ENCODE measurements around the gene P3H3. TPM values are rescaled to one million over a fixed set of nuclear protein-coding genes. Genes with fewer than 3 reads are reported as not detected.

P3H3 gene
- total and polyA plus RNA-seq, 9 of the 15 experiments (the other 6 are each of a cell fraction or from before 2014, with no cell fraction given), result 0.03 to 15.0 (median 4.8) TPM

- H2AFZ ChIP-seq (ENCODE audit: low read depth, low read length), result no peak overlapping the region
- H3K27ac ChIP-seq (ENCODE audit: extremely low read depth, low read depth, low read length), result no peak overlapping the region
- H3K4me1 ChIP-seq (replicated peaks in 1 of 2; ENCODE audit: control insufficient read depth in 2 of 2, insufficient read depth in 2 of 2, low read length in 2 of 2), result peaks cover 14 to 39% of the 10 kb centered on the region in 2 experiments; a peak in 4 of 5 replicates
- H3K36me3 ChIP-seq (ENCODE audit: control insufficient read depth, insufficient read depth, low read length), result no peaks in the 10 kb centered on the region
- H3K4me3 ChIP-seq, result no peak overlapping the region
- BruUV-seq (replicated peaks), result no TSS peak
- H3K9me3 ChIP-seq (replicated peaks; ENCODE audit: control insufficient read depth, insufficient read depth, low read depth, low read length), result no peaks in the 10 kb centered on the region
- H3K79me2 ChIP-seq (ENCODE audit: control insufficient read depth, insufficient read depth, low read length), result peaks cover 5% of the 10 kb centered on the region; the same call in 2 of the 3 replicates
- WGBS (ENCODE audit: insufficient coverage, low coverage, missing lambda C conversion rate), result 24% methylated on average over 4 of the region's 12 CpGs
- no peak for FAIRE-seq
- POLR2A ChIA-PET, result interaction anchor here (0.5 to 1.0 kb wide), 2 partner anchors 10 to 42 kb away, joined by 3 read pairs; no protein-coding TSS in a partner anchor
- no peaks in the 10 kb centered on the region for H4K20me1 ChIP-seq (replicated peaks; ENCODE audit: control insufficient read depth, insufficient read depth, low read length)
- no peak overlapping the region for H3K9ac ChIP-seq (ENCODE audit: insufficient read depth in 1 of 2, low read depth in 2 of 2, low read length in 2 of 2)
- H3K27me3 ChIP-seq (ENCODE audit: control insufficient read depth in 2 of 2, insufficient read depth in 2 of 2, low read length in 2 of 2), result peaks cover 0 to 4% of the 10 kb centered on the region in 2 experiments; a peak in 2 of 5 replicates
- no peak overlapping the region for H3K4me2 ChIP-seq (ENCODE audit: insufficient read depth, low read length)
- in situ Hi-C loops (cut with MboI), result no loop called here
- no peaks in the 10 kb centered on the region for H3K9me1 ChIP-seq (ENCODE audit: control insufficient read depth, insufficient read depth, low read length)
- CTCF ChIA-PET (ENCODE audit: low intra/inter-chr PET ratio), result interaction anchor here (1.3 kb wide), 1 partner anchor 70 kb away, joined by 3 read pairs; no protein-coding TSS in a partner anchor
- intact Hi-C loops (cut with micrococcal nuclease), result loop anchor here (10.0 kb wide), 2 partner anchors 209 to 269 kb away; partner anchors contain the start of gene IFFO1
- no peak for ATAC-seq
- DNase-seq (ENCODE audit: extremely low read depth in 1 of 4, low spot score in 3 of 4), result no peak
- TF ChIP-seq BMI1 (IDR thresholded peaks at IDR 0.05; ENCODE audit: low read length) (no peak), ZNF512 (tag; IDR thresholded peaks at IDR 0.05) (no peak), MAZ (CRISPR knock-in tag; conservative IDR thresholded peaks at IDR 0.05 in 1 of 2, IDR thresholded peaks at IDR 0.05 in 1 of 2) (no peak), MEF2D (tag; conservative IDR thresholded peaks at IDR 0.05; ENCODE audit: low read depth) (no peak), ZKSCAN3 (CRISPR knock-in tag; IDR thresholded peaks at IDR 0.05) (no peak), ILK (tag; IDR thresholded peaks at IDR 0.05; ENCODE audit: borderline replicate concordance, low read depth) (no peak), PKNOX1 (IDR thresholded peaks at IDR 0.05) (no peak), CBX3 (IDR thresholded peaks at IDR 0.05; ENCODE audit: borderline replicate concordance in 1 of 2, low read length in 2 of 2) (no peak), NFATC3 (IDR thresholded peaks at IDR 0.05) (no peak), SOX6 (IDR thresholded peaks at IDR 0.05) (no peak), HMGN3 (IDR thresholded peaks at IDR 0.05; ENCODE audit: borderline replicate concordance, extremely low read depth, insufficient read length, low read depth, low read length) (no peak), MAX (CRISPR knock-in tag; IDR thresholded peaks at IDR 0.05) (no peak), GTF2A2 (tag; IDR thresholded peaks at IDR 0.05) (no peak), U2AF2 (optimal IDR thresholded peaks at IDR 0.05; ENCODE audit: low read depth, low read length) (no peak), CCAR2 (IDR thresholded peaks at IDR 0.05; ENCODE audit: low read depth, low read length) (no peak), KHSRP (IDR thresholded peaks at IDR 0.05) (no peak), SIN3B (IDR thresholded peaks at IDR 0.05; ENCODE audit: low read depth) (no peak), ESRRB (CRISPR knock-in tag; IDR thresholded peaks at IDR 0.05; ENCODE audit: borderline replicate concordance) (no peak), TCF7 (IDR thresholded peaks at IDR 0.05; ENCODE audit: borderline replicate concordance) (no peak), MTA2 (IDR thresholded peaks at IDR 0.05; ENCODE audit: low read depth) (no peak)
These were observed 4.8 kb upstream of the P3H3 start for GRCh38 chr12:6823182-6824084.

Measured in K562 (cell line).